ENCODE data around the gene SLC17A3.

GRCh38 chr6:25919657-25920056 lies 45.6 kb upstream of the SLC17A3 start:
- no peak for TF ChIP-seq GATAD2A (IDR thresholded peaks at IDR 0.05)
- no peak for TF ChIP-seq CTCF (IDR thresholded peaks at IDR 0.05 in 2 of 3, conservative IDR thresholded peaks at IDR 0.05 in 1 of 3; ENCODE audit: insufficient read depth in 2 of 3, low read depth in 1 of 3, low read length in 3 of 3)
- TF ChIP-seq MEF2A (IDR thresholded peaks at IDR 0.05; ENCODE audit: control insufficient read depth, low read depth, low read length), result no peak
- TF ChIP-seq RFX1 (IDR thresholded peaks at IDR 0.05), result no peak
- no peak for TF ChIP-seq SMARCE1 (IDR thresholded peaks at IDR 0.05)
- no peak for TF ChIP-seq RFX5 (IDR thresholded peaks at IDR 0.05; ENCODE audit: low read depth, low read length)
- no peak for TF ChIP-seq MIER1 (IDR thresholded peaks at IDR 0.05; ENCODE audit: low read depth)
- TF ChIP-seq ZNF24 (IDR thresholded peaks at IDR 0.05), result no peak
- no peak for TF ChIP-seq SUPT5H (IDR thresholded peaks at IDR 0.05)
